ENCODE results near the gene GNAL.
"Not testable (repeated sequence)": the region's sequence is repeated elsewhere in the genome, so short reads cannot be mapped to it uniquely, and the experiment has no call there.

The GNAL gene

GRCh38 chr18:11886577-11887110, 197.6 kb downstream of the GNAL start (continued):
- TF ChIP-seq POU6F1 (CRISPR knock-in tag; IDR thresholded peaks at IDR 0.05; ENCODE audit: borderline replicate concordance, low read depth) (no peak), ZNF70 (CRISPR knock-in tag; IDR thresholded peaks at IDR 0.05) (no peak), TOX (CRISPR knock-in tag; IDR thresholded peaks at IDR 0.05; ENCODE audit: borderline replicate concordance) (no peak), TCF4 (CRISPR knock-in tag; IDR thresholded peaks at IDR 0.05; ENCODE audit: borderline replicate concordance) (no peak), ARNTL (CRISPR knock-in tag; IDR thresholded peaks at IDR 0.05; ENCODE audit: borderline replicate concordance, low read depth) (no peak)

- TF ChIP-seq TCF4 (CRISPR knock-in tag; IDR thresholded peaks at IDR 0.05; ENCODE audit: borderline replicate concordance) (no peak), ISL1 (CRISPR knock-in tag; IDR thresholded peaks at IDR 0.05) (peak; percentile 43; the same call in 1 of the 2 replicates)
- no peak for ATAC-seq
Observed at GRCh38 chr18:11887328-11888128, 198.5 kb downstream of the GNAL start.

GRCh38 chr18:11888726-11889125, 199.7 kb downstream of the GNAL start:
- ATAC-seq: no peak
- TF ChIP-seq ZFP30 (CRISPR knock-in tag; IDR thresholded peaks at IDR 0.05) (no peak), GLIS3 (CRISPR knock-in tag; IDR thresholded peaks at IDR 0.05) (no peak), ZNF565 (CRISPR knock-in tag; conservative IDR thresholded peaks at IDR 0.05; ENCODE audit: low read depth) (no peak)

- TF ChIP-seq ISL1 (CRISPR knock-in tag; IDR thresholded peaks at IDR 0.05): no peak
- TF ChIP-seq GLIS3 (CRISPR knock-in tag; IDR thresholded peaks at IDR 0.05): no peak
- no peak for TF ChIP-seq RARB (CRISPR knock-in tag; IDR thresholded peaks at IDR 0.05)
- no peak for ATAC-seq
Observed at GRCh38 chr18:11889284-11889683, 200.2 kb downstream of the GNAL start.

- no peak for ATAC-seq
- TF ChIP-seq ESRRG (CRISPR knock-in tag; IDR thresholded peaks at IDR 0.05): no peak
- no peak for TF ChIP-seq OSR1 (CRISPR knock-in tag; IDR thresholded peaks at IDR 0.05)
- TF ChIP-seq ZC3H10 (CRISPR knock-in tag; IDR thresholded peaks at IDR 0.05): no peak
- TF ChIP-seq CSRNP3 (CRISPR knock-in tag; IDR thresholded peaks at IDR 0.05): no peak
- TF ChIP-seq PPARA (CRISPR knock-in tag; IDR thresholded peaks at IDR 0.05; ENCODE audit: borderline replicate concordance): no peak
- TF ChIP-seq BACH2 (CRISPR knock-in tag; IDR thresholded peaks at IDR 0.05; ENCODE audit: borderline replicate concordance): no peak
- TF ChIP-seq TSHZ2 (CRISPR knock-in tag; IDR thresholded peaks at IDR 0.05): no peak
- no peak for TF ChIP-seq RARB (CRISPR knock-in tag; IDR thresholded peaks at IDR 0.05)
- no peak for TF ChIP-seq TCF4 (CRISPR knock-in tag; IDR thresholded peaks at IDR 0.05; ENCODE audit: borderline replicate concordance)
- no peak for TF ChIP-seq GLIS3 (CRISPR knock-in tag; IDR thresholded peaks at IDR 0.05)
- TF ChIP-seq ARNTL (CRISPR knock-in tag; IDR thresholded peaks at IDR 0.05; ENCODE audit: borderline replicate concordance, low read depth): no peak
- TF ChIP-seq CREB5 (CRISPR knock-in tag; IDR thresholded peaks at IDR 0.05; ENCODE audit: low read depth): no peak
- no peak for TF ChIP-seq PATZ1 (CRISPR knock-in tag; IDR thresholded peaks at IDR 0.05; ENCODE audit: borderline replicate concordance)
- TF ChIP-seq ZNF70 (CRISPR knock-in tag; IDR thresholded peaks at IDR 0.05): no peak
- TF ChIP-seq ZNF8 (CRISPR knock-in tag; IDR thresholded peaks at IDR 0.05): no peak
- TF ChIP-seq CSDC2 (CRISPR knock-in tag; IDR thresholded peaks at IDR 0.05): no peak
- TF ChIP-seq SNAI2 (CRISPR knock-in tag; IDR thresholded peaks at IDR 0.05): no peak
- TF ChIP-seq POU6F1 (CRISPR knock-in tag; IDR thresholded peaks at IDR 0.05; ENCODE audit: borderline replicate concordance, low read depth): no peak
Observed at GRCh38 chr18:11891737-11892136, 202.7 kb downstream of the GNAL start.

GRCh38 chr18:11892438-11892837, 203.4 kb downstream of the GNAL start:
- not testable (repeated sequence) for ATAC-seq
